ENCODE measurements around the gene CLTB.

Gene CLTB

DNA sequence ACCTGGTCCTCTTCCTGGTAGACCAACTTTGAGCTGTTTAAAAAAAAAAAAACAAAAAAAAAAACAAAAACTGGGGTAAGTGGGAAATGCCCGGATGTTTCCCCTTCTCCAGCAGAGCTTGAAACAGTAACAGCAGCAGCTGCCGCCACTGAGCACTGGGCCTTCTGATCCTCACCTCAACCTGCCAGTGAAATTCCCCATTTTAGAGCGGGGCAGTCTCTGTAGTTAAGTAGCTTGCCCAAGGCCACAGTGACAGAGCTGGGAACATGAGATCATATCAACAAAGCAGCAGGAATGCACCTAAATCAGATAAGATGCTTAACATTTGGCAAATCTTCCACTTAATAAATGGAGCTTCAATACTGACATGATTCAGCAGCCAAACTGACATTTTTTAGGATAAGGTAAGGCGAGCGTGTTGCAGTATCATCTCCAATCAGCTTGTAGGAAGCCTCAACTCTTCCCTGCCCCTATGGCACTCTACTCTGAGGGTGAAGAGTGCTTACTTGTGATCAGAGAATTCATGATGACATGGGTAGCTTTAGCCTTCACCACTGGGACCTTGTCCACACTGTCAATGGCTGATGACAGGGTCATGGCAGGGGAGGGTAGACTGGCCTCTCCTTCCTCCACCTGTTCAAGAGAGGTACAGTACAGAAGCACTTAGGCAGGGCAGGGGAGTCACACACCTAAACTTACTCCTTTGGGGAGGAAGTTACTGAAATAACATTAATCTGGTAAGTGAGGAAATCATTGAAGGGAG, 64.0 kb downstream of the CLTB start:
- Histone ChIP-seq H3K9ac (ENCODE audit: low read length) (no peak overlapping the region), H3K4me1 (ENCODE audit: control insufficient read depth, low read depth, low read length) (no peaks in the 10 kb centered on the region), H3K27me3 (ENCODE audit: control insufficient read depth, insufficient read depth, low read length) (no peaks in the 10 kb centered on the region), H3K27ac (ENCODE audit: low read length) (no peak overlapping the region), H3K36me3 (ENCODE audit: control insufficient read depth, low read depth, low read length) (peaks cover 79% of the 10 kb centered on the region), H3K9me3 (ENCODE audit: control insufficient read depth, low read depth, low read length) (no peaks in the 10 kb centered on the region), H3K4me3 (ENCODE audit: low read length) (no peak overlapping the region)

DNA sequence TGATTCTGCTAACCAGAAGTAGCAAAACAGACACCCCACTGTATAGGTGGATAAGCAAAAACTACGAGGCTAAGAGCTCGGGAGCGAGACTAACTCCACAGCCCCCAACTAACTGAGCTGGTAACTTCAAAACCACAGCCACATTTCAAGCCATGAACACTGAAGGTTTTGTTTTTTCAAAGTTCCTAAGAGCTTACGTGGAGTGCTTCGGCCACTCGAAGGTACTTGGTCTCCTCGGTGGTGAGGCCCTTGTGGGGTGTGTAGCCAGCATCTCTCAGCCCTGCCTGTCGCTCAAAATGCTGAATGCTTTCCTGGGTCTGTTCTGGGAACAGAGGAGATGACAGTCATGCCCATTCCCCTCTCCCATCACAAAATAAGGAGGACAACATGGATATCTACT, 65.9 kb downstream of the CLTB start:
- Histone ChIP-seq H3K4me3 (ENCODE audit: low read length) (no peak overlapping the region), H3K9me3 (ENCODE audit: control insufficient read depth, low read depth, low read length) (no peaks in the 10 kb centered on the region), H3K27me3 (ENCODE audit: control insufficient read depth, insufficient read depth, low read length) (no peaks in the 10 kb centered on the region), H3K36me3 (ENCODE audit: control insufficient read depth, low read depth, low read length) (peaks cover 91% of the 10 kb centered on the region), H3K9ac (ENCODE audit: low read length) (no peak overlapping the region), H3K27ac (ENCODE audit: low read length) (no peak overlapping the region), H3K4me1 (ENCODE audit: control insufficient read depth, low read depth, low read length) (no peaks in the 10 kb centered on the region)

DNA sequence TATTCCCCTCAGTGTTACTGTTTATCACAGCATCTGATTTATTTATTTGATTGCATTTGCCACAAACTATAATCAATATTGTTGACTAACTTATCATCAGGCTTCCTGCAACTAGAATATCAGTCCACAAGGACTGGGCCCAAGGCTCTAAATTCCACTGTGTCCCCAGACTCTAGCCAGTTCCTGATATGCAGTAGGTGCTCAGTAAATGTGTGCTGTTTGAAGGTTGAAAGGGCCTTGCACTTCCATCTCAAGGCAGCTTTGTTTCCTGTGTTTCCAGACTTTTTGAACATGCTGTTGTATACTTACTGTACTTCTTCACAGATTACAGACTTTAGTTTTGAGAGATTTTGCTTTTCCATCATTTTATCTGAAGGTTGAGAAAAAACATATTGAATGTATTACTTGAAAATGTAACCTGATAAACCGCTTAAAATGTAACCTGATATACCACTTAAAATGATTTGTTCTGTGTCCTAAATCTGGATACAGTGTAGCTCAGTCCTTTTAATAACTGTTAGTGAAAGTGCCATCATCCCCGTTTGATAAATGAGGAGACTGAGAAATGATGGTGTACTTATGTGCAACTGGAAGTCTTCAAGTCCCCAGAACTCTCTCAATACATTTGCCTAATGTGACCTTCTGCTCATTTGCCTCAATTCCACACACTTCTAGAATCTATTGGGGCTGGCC, 73.4 kb downstream of the CLTB start:
- no peaks in the 10 kb centered on the region for H3K9me3 ChIP-seq (ENCODE audit: control insufficient read depth, low read depth, low read length)
- H3K4me3 ChIP-seq (ENCODE audit: low read length): no peak overlapping the region
- no peak overlapping the region for H3K27ac ChIP-seq (ENCODE audit: low read length)
- H3K4me1 ChIP-seq (ENCODE audit: control insufficient read depth, low read depth, low read length): no peaks in the 10 kb centered on the region
- no peaks in the 10 kb centered on the region for H3K27me3 ChIP-seq (ENCODE audit: control insufficient read depth, insufficient read depth, low read length)
- no peak overlapping the region for H3K9ac ChIP-seq (ENCODE audit: low read length)
- peaks cover 39% of the 10 kb centered on the region for H3K36me3 ChIP-seq (ENCODE audit: control insufficient read depth, low read depth, low read length)

Data from iPS-18a (cell line).